ENCODE results near the gene ARHGDIA. TPM values are rescaled to one million over a fixed set of nuclear protein-coding genes. Genes with fewer than 3 reads are reported as not detected.

Gene ARHGDIA
- total RNA-seq, 1 donor from 2014 or later = 443 TPM

- no peak for DNase-seq (ENCODE audit: low spot score)
- H3K4me1 Mint-ChIP-seq (ENCODE audit: unreplicated experiment) = no peaks in the 10 kb centered on the region
- TF ChIP-seq CTCF (IDR thresholded peaks at IDR 0.05; ENCODE audit: unreplicated experiment) = no peak
- H3K27me3 Mint-ChIP-seq (ENCODE audit: unreplicated experiment) = peaks cover 14% of the 10 kb centered on the region
- H3K36me3 Mint-ChIP-seq (ENCODE audit: low read depth, unreplicated experiment) = peaks cover 21% of the 10 kb centered on the region
- no peaks in the 10 kb centered on the region for H3K9me3 Mint-ChIP-seq (ENCODE audit: unreplicated experiment)
- H3K27ac Mint-ChIP-seq (ENCODE audit: unreplicated experiment) = no peak overlapping the region
- H3K4me3 Mint-ChIP-seq (ENCODE audit: unreplicated experiment) = no peak overlapping the region
Measured at GRCh38 chr17:81899514-81900166, 28.5 kb upstream of the ARHGDIA start.

- DNase-seq (ENCODE audit: low spot score) = no peak
- H3K36me3 Mint-ChIP-seq (ENCODE audit: low read depth, unreplicated experiment) = peaks cover 21% of the 10 kb centered on the region
- H3K27ac Mint-ChIP-seq (ENCODE audit: unreplicated experiment) = no peak overlapping the region
- H3K4me1 Mint-ChIP-seq (ENCODE audit: unreplicated experiment) = no peaks in the 10 kb centered on the region
- no peak overlapping the region for H3K4me3 Mint-ChIP-seq (ENCODE audit: unreplicated experiment)
- TF ChIP-seq CTCF (IDR thresholded peaks at IDR 0.05; ENCODE audit: unreplicated experiment) = no peak
- peaks cover 14% of the 10 kb centered on the region for H3K27me3 Mint-ChIP-seq (ENCODE audit: unreplicated experiment)
- H3K9me3 Mint-ChIP-seq (ENCODE audit: unreplicated experiment) = no peaks in the 10 kb centered on the region
Measured at GRCh38 chr17:81898885-81899284, 27.7 kb upstream of the ARHGDIA start.

- Mint-ChIP-seq H3K4me1 (ENCODE audit: unreplicated experiment) (no peaks in the 10 kb centered on the region), H3K36me3 (ENCODE audit: low read depth, unreplicated experiment) (peaks cover 21% of the 10 kb centered on the region), H3K27me3 (ENCODE audit: unreplicated experiment) (peaks cover 10% of the 10 kb centered on the region), H3K4me3 (ENCODE audit: unreplicated experiment) (no peak overlapping the region), H3K27ac (ENCODE audit: unreplicated experiment) (no peak overlapping the region), H3K9me3 (ENCODE audit: unreplicated experiment) (no peaks in the 10 kb centered on the region)
- no peak for TF ChIP-seq CTCF (IDR thresholded peaks at IDR 0.05; ENCODE audit: unreplicated experiment)
- DNase-seq (ENCODE audit: low spot score) = no peak
Measured at GRCh38 chr17:81898029-81898866, 27.1 kb upstream of the ARHGDIA start.

- Mint-ChIP-seq H3K9me3 (ENCODE audit: unreplicated experiment) (no peaks in the 10 kb centered on the region), H3K4me3 (ENCODE audit: unreplicated experiment) (no peak overlapping the region), H3K27ac (ENCODE audit: unreplicated experiment) (no peak overlapping the region), H3K27me3 (ENCODE audit: unreplicated experiment) (peaks cover 6% of the 10 kb centered on the region), H3K36me3 (ENCODE audit: low read depth, unreplicated experiment) (peaks cover 16% of the 10 kb centered on the region), H3K4me1 (ENCODE audit: unreplicated experiment) (no peaks in the 10 kb centered on the region)
- no peak for TF ChIP-seq CTCF (IDR thresholded peaks at IDR 0.05; ENCODE audit: unreplicated experiment)
- DNase-seq (ENCODE audit: low spot score) = no peak
Measured at GRCh38 chr17:81895400-81895799, 24.3 kb upstream of the ARHGDIA start.

GRCh38 chr17:81891303-81891552 lies 20.1 kb upstream of the ARHGDIA start:
- Mint-ChIP-seq H3K9me3 (ENCODE audit: unreplicated experiment) (no peaks in the 10 kb centered on the region), H3K36me3 (ENCODE audit: low read depth, unreplicated experiment) (peaks cover 28% of the 10 kb centered on the region), H3K27me3 (ENCODE audit: unreplicated experiment) (peaks cover 10% of the 10 kb centered on the region), H3K4me1 (ENCODE audit: unreplicated experiment) (peaks cover 7% of the 10 kb centered on the region), H3K27ac (ENCODE audit: unreplicated experiment) (peak overlapping the region; percentile 95), H3K4me3 (ENCODE audit: unreplicated experiment) (peak overlapping the region; percentile 97)
- no peak for DNase-seq (ENCODE audit: low spot score)
- TF ChIP-seq CTCF (IDR thresholded peaks at IDR 0.05; ENCODE audit: unreplicated experiment) = no peak

Measured in endothelial cell (in vitro differentiated cells).